HCT116 (cell line): ENCODE results near the gene WDR33. TPM values are rescaled to one million over a fixed set of nuclear protein-coding genes. Genes with fewer than 3 reads are reported as not detected.

Source experiments
- ATAC-seq: fragments of 200-7000 bp; cut with Tn5 transposase; 2 replicates; pipeline ENCODE4 v1.9.1; 2020; ENCODE audit warnings: mild to moderate bottlenecking, moderate library complexity
- BruUV-seq: library from RNA; stranded (reverse); fragments of 400-500 nt; replicated peaks from 2 replicates; lab custom pipeline; 2021; lab: Mats Ljungman, UMichigan
- CTCF ChIA-PET: fragments of 300-600 bp; sonication (Branson Sonifier 250); formaldehyde crosslinking; loops from one replicate; lab custom pipeline; 2021; ENCODE audit warnings: antibody characterized with exemption; lab: Charles Lee
- POLR2A ChIA-PET: fragments of 300-600, 350-600 bp; sonication (Branson Sonifier 250); formaldehyde crosslinking; loops from one replicate; lab custom pipeline; 2021; ENCODE audit warnings: antibody characterized with exemption; lab: Charles Lee
- RAD21 ChIA-PET, 2 experiments: fragments of 300-600 bp; sonication (Branson Sonifier 250); formaldehyde crosslinking; loops; one replicate each; lab custom pipeline; 2023; ENCODE audit warnings: low total read pairs in 2 of 2; ENCODE audit not compliant: uncharacterized antibody in 2 of 2, unreplicated experiment in 2 of 2, low non-redundant PET in 1 of 2; lab: Charles Lee
- DNase-seq: peaks from one replicate; pipeline ENCODE4 v3.0.0-alpha.2; 2010; ENCODE audit warnings: low read depth, low spot score
- H2AFZ ChIP-seq: fragments of 200-600 bp; shearing (Covaris generic), sonication (generic); 2 replicates; pipeline ENCODE4 v1.6.1; 2017; ENCODE audit warnings: low read depth, mixed run types, mixed read lengths, antibody characterized with exemption, low read length; ENCODE audit not compliant: poor library complexity, severe bottlenecking
- H3K27ac ChIP-seq: 2 replicates; pipeline ENCODE4 v1.5.1; 2012; ENCODE audit warnings: low read depth, low read length
- H3K27me3 ChIP-seq: fragments of 200-600 bp; sonication (generic); 2 replicates; pipeline ENCODE4 v1.6.1; 2016; ENCODE audit warnings: mixed run types, low read length, mixed read lengths; ENCODE audit not compliant: insufficient read depth
- H3K36me3 ChIP-seq, 2 experiments: fragments of 200-500 bp in 1 of 2; fragments of 200-600 bp in 1 of 2; sonication (Bioruptor generic) in 1 of 2; sonication (generic) in 1 of 2; 2 replicates each; pipeline versions ENCODE4 v1.5.1 to v1.6.1; 2014 to 2016; ENCODE audit warnings: low read length in 2 of 2, inconsistent platforms in 1 of 2, mixed read lengths in 1 of 2, mixed run types in 1 of 2; ENCODE audit not compliant: insufficient read depth in 2 of 2, control insufficient read depth in 1 of 2
- H3K4me1 ChIP-seq, 2 experiments: fragments of 200-600 bp in 1 of 2; sonication (generic) in 1 of 2; 2 replicates each; pipeline versions ENCODE4 v1.5.1 to v1.6.1; 2012 to 2017; ENCODE audit warnings: low read length in 2 of 2, inconsistent platforms in 1 of 2, mild to moderate bottlenecking in 1 of 2, mixed read lengths in 1 of 2, mixed run types in 1 of 2, moderate library complexity in 1 of 2; ENCODE audit not compliant: insufficient read depth in 2 of 2, control insufficient read depth in 1 of 2
- H3K4me2 ChIP-seq: fragments of 200-600 bp; sonication (generic); 2 replicates; pipeline ENCODE4 v1.6.1; 2017; ENCODE audit warnings: mixed run types, low read length, mixed read lengths
- H3K4me3 ChIP-seq, 2 experiments: fragments of 200-600 bp in 1 of 2; sonication (generic) in 1 of 2; replicated peaks in 1 of 2; 2 replicates each; pipeline ENCODE4 v1.5.1; 2011 to 2016; ENCODE audit warnings: low read length in 2 of 2, control low read depth in 1 of 2, low read depth in 1 of 2, mild to moderate bottlenecking in 1 of 2, mixed read lengths in 1 of 2, mixed run types in 1 of 2
- H3K79me2 ChIP-seq: fragments of 200-600 bp; sonication (generic); 2 replicates; pipeline ENCODE4 v1.6.1; 2017; ENCODE audit warnings: mild to moderate bottlenecking, mixed run types, low read length, moderate library complexity, mixed read lengths; ENCODE audit not compliant: insufficient read depth
- H3K9ac ChIP-seq: fragments of 200-600 bp; sonication (generic); 2 replicates; pipeline ENCODE4 v1.6.1; 2016; ENCODE audit warnings: low read length, mixed read lengths
- H3K9me2 ChIP-seq: fragments of 200-600 bp; sonication (generic), shearing (Covaris generic); 2 replicates; pipeline ENCODE4 v1.6.1; 2017; ENCODE audit warnings: mixed run types, mild to moderate bottlenecking, moderate library complexity; ENCODE audit not compliant: insufficient read depth
- H3K9me3 ChIP-seq, 2 experiments: fragments of 200-500 bp in 1 of 2; fragments of 200-600 bp in 1 of 2; sonication (Bioruptor generic) in 1 of 2; sonication (generic) in 1 of 2; 2 replicates each; pipeline ENCODE4 v1.6.1; 2014 to 2017; ENCODE audit warnings: low read length in 2 of 2, mixed read lengths in 2 of 2, inconsistent platforms in 1 of 2, low read depth in 1 of 2, mild to moderate bottlenecking in 1 of 2, mixed run types in 1 of 2, moderate library complexity in 1 of 2; ENCODE audit not compliant: control insufficient read depth in 1 of 2, insufficient read depth in 1 of 2
- H4K20me1 ChIP-seq: fragments of 200-600 bp; sonication (generic), shearing (Covaris generic); 2 replicates; pipeline ENCODE4 v1.6.1; 2017; ENCODE audit warnings: mixed run types, mild to moderate bottlenecking, moderate library complexity; ENCODE audit not compliant: insufficient read depth
- CEBPB ChIP-seq: IDR thresholded peaks from 2 replicates; pipeline ENCODE4 v1.6.1; 2012; ENCODE audit warnings: low read depth
- EZH2phosphoT487 ChIP-seq: fragments of 200-600 bp; IDR thresholded peaks from 2 replicates; pipeline ENCODE4 v1.6.1; 2018; ENCODE audit warnings: antibody characterized with exemption, borderline replicate concordance
- JUND ChIP-seq: IDR thresholded peaks from 2 replicates; pipeline ENCODE4 v1.6.1; 2012
- POLR2A ChIP-seq: IDR thresholded peaks from 2 replicates; pipeline ENCODE4 v1.7.0; 2011; ENCODE audit warnings: borderline replicate concordance; ENCODE audit not compliant: insufficient read depth, insufficient read length; ENCODE audit errors: extremely low read depth
- RAD21 ChIP-seq: IDR thresholded peaks from 2 replicates; pipeline ENCODE4 v1.6.1; 2012; ENCODE audit warnings: low read depth, mild to moderate bottlenecking
- SIN3A ChIP-seq: IDR thresholded peaks from 2 replicates; pipeline ENCODE4 v1.6.1; 2012; ENCODE audit warnings: low read depth
- TCF7L2 ChIP-seq: IDR thresholded peaks from 2 replicates; pipeline ENCODE4 v1.7.0; 2011; ENCODE audit warnings: borderline replicate concordance, inconsistent platforms; ENCODE audit not compliant: insufficient read depth, insufficient read length; ENCODE audit errors: extremely low read depth
- YY1 ChIP-seq: IDR thresholded peaks from 2 replicates; pipeline ENCODE4 v1.6.1; 2011; ENCODE audit warnings: low read length, low read depth, moderate library complexity, mild to moderate bottlenecking; ENCODE audit not compliant: insufficient replicate concordance; ENCODE audit errors: extremely low read depth
- ZFX ChIP-seq: fragments of 450-650 bp; IDR thresholded peaks from 2 replicates; pipeline ENCODE4 v1.6.1; 2017
- ZNF274 ChIP-seq: fragments of 200-500 bp; sonication (Bioruptor generic); IDR thresholded peaks from 2 replicates; pipeline ENCODE4 v1.6.1; 2014; ENCODE audit warnings: mild to moderate bottlenecking, low read depth, low read length, inconsistent platforms
- intact Hi-C: fragments of 100-400 bp; cut with micrococcal nuclease; formaldehyde crosslinking; loops from 2 replicates; pipeline ENCODE4 v1.10.0; 2022
- total RNA-seq: library from RNA; stranded (reverse); gene quantifications from one replicate; pipeline ENCODE4 v1.2.1, GENCODE V29; 2021; ENCODE audit not compliant: unreplicated experiment
- TF ChIP-seq, protein P1 (sequence below), 3 experiments: fragments of 200-600 bp in 1 of 3; sonication (generic) in 1 of 3; IDR thresholded peaks in 2 of 3; conservative IDR thresholded peaks in 1 of 3; 2 replicates each; pipeline ENCODE4 v1.5.1; 2012 to 2017; ENCODE audit warnings: low read depth in 2 of 3, low read length in 2 of 3, antibody characterized with exemption in 1 of 3, borderline replicate concordance in 1 of 3, control low read depth in 1 of 3, mild to moderate bottlenecking in 1 of 3, mixed read lengths in 1 of 3, mixed run types in 1 of 3, moderate library complexity in 1 of 3; ENCODE audit not compliant: insufficient read depth in 1 of 3
- TF ChIP-seq, protein P2 (sequence below): IDR thresholded peaks from 2 replicates; pipeline ENCODE4 v1.6.1; 2012

WDR33 gene
- total RNA-seq, 1 experiment from 2014 or later: 52.5 TPM

DNA sequence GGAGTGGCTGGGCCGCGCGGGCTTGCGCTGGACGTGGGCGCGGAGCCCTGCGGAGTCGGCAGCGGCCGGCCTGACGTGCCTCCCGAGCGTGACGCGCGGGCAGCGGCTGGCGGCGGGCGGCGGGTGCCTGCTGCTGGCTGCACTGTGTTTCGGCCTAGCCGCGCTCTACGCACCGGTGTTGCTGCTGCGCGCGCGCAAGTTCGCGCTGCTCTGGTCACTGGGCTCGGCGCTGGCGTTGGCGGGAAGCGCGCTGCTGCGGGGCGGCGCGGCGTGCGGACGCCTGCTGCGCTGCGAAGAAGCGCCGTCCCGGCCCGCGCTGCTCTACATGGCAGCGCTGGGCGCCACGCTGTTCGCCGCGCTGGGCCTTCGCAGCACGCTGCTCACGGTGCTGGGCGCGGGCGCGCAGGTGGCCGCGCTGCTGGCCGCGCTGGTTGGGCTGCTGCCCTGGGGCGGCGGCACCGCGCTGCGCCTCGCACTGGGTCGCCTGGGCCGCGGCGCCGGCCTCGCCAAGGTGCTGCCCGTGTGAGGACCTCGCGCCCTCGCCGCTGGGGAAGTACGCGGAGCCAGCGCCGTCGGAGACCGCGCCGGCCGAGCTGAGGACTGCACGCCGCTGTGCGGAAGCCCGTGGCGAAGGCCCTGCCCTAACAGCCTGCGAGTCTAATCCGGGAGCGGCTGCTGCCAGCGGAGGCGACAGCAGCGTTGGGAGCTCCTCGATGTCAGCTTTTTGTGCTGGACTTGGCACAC, 109.1 kb downstream of the WDR33 start:
- Histone ChIP-seq H2AFZ (no peak overlapping the region), H3K79me2 (peaks cover 13% of the 10 kb centered on the region), H3K4me1 (peaks cover 13 to 33% of the 10 kb centered on the region in 2 experiments), H3K9me2 (no peaks in the 10 kb centered on the region), H3K9me3 (no peaks in the 10 kb centered on the region), H3K4me3 (peak overlapping the region; percentile 59 to 72), H3K9ac (peak overlapping the region; percentile 79), H3K4me2 (peak overlapping the region; percentile 83), H3K27ac (peak overlapping the region; percentile 98), H3K27me3 (no peaks in the 10 kb centered on the region), H3K36me3 (peaks cover 6% of the 10 kb centered on the region in 2 experiments), H4K20me1 (no peaks in the 10 kb centered on the region)
- ChIA-PET POLR2A (interaction anchor here (0.7 kb wide), 1 partner anchor 505 kb away, joined by 3 read pairs; no protein-coding TSS in a partner anchor), CTCF (interaction anchor here (0.9 to 1.8 kb wide), 2 partner anchors 110 kb away, joined by 4 to 9 read pairs; no protein-coding TSS in a partner anchor), RAD21 (no interaction called here)
- TF ChIP-seq POLR2A (no peak), EZH2phosphoT487 (no peak), CEBPB (no peak), ZFX (peak; percentile 98), TCF7L2 (peak; percentile 8), YY1 (no peak), RAD21 (peak; percentile 22; the same call in 1 of the 2 replicates), SIN3A (no peak), JUND (0 out of 2 replicates have a peak, but pooled peaks have one; percentile 15), ZNF274 (no peak)
- TF ChIP-seq, protein P1, sequence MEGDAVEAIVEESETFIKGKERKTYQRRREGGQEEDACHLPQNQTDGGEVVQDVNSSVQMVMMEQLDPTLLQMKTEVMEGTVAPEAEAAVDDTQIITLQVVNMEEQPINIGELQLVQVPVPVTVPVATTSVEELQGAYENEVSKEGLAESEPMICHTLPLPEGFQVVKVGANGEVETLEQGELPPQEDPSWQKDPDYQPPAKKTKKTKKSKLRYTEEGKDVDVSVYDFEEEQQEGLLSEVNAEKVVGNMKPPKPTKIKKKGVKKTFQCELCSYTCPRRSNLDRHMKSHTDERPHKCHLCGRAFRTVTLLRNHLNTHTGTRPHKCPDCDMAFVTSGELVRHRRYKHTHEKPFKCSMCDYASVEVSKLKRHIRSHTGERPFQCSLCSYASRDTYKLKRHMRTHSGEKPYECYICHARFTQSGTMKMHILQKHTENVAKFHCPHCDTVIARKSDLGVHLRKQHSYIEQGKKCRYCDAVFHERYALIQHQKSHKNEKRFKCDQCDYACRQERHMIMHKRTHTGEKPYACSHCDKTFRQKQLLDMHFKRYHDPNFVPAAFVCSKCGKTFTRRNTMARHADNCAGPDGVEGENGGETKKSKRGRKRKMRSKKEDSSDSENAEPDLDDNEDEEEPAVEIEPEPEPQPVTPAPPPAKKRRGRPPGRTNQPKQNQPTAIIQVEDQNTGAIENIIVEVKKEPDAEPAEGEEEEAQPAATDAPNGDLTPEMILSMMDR (IDR thresholded peaks at IDR 0.05 in 2 of 3, conservative IDR thresholded peaks at IDR 0.05 in 1 of 3; ENCODE audit: borderline replicate concordance in 1 of 3, insufficient read depth in 1 of 3, low read depth in 2 of 3, low read length in 2 of 3): 0 out of 6 replicates have a peak, but pooled peaks of 1 of the 3 experiments have one; percentile 3
- TF ChIP-seq, protein P2, sequence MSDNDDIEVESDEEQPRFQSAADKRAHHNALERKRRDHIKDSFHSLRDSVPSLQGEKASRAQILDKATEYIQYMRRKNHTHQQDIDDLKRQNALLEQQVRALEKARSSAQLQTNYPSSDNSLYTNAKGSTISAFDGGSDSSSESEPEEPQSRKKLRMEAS: peak; percentile 73
- intact Hi-C loops: loop anchor here (2.0 kb wide), 2 partner anchors 111 to 175 kb away; partner anchors contain the start of gene IWS1
- DNase-seq: peak; percentile 16
- BruUV-seq: no TSS peak
- peak; percentile 62 for ATAC-seq
